ENCODE data around the gene TAL1.

Gene TAL1

GRCh38 chr1:47231301-47232186 is 481 bp downstream of the TAL1 start:
- Histone ChIP-seq H3K4me2 (ENCODE audit: low read depth, low read length) (no peak overlapping the region), H3K9me3 (replicated peaks; ENCODE audit: insufficient read depth, low read length) (no peaks in the 10 kb centered on the region), H3K27ac (ENCODE audit: low read length) (no peak overlapping the region), H3K9me2 (replicated peaks; ENCODE audit: insufficient read depth, low read length) (no peaks in the 10 kb centered on the region), H3K9ac (ENCODE audit: low read length) (no peak overlapping the region), H3F3A (ENCODE audit: insufficient read depth, low read length) (no peaks in the 10 kb centered on the region), H4K20me1 (ENCODE audit: insufficient read depth, low read length) (no peaks in the 10 kb centered on the region), H3K4me1 (ENCODE audit: low read length) (no peaks in the 10 kb centered on the region), H3K36me3 (replicated peaks; ENCODE audit: insufficient read depth, low read length) (no peaks in the 10 kb centered on the region), H3K27me3 (replicated peaks; ENCODE audit: insufficient read depth, low read length) (peaks cover 71% of the 10 kb centered on the region), H3K79me2 (ENCODE audit: low read length) (no peaks in the 10 kb centered on the region), H2AFZ (ENCODE audit: low read length) (no peak overlapping the region), H3K4me3 (ENCODE audit: low read length) (no peak overlapping the region)
- no peak for DNase-seq
- TF ChIP-seq CTCF (IDR thresholded peaks at IDR 0.05; ENCODE audit: low read length) (no peak), EZH2phosphoT487 (IDR thresholded peaks at IDR 0.05; ENCODE audit: low read length) (no peak), EZH2 (optimal IDR thresholded peaks at IDR 0.05; ENCODE audit: low read depth, low read length) (no peak)

- H4K20me1 ChIP-seq (ENCODE audit: insufficient read depth, low read length) = no peaks in the 10 kb centered on the region
- H3K4me3 ChIP-seq (ENCODE audit: low read length) = no peak overlapping the region
Measured at GRCh38 chr1:47230692-47231300, 1.2 kb downstream of the TAL1 start.

GRCh38 chr1:47229886-47230691 is 1.9 kb downstream of the TAL1 start:
- Histone ChIP-seq H3K4me2 (ENCODE audit: low read depth, low read length) (no peak overlapping the region), H3K36me3 (replicated peaks; ENCODE audit: insufficient read depth, low read length) (no peaks in the 10 kb centered on the region), H3K9me2 (replicated peaks; ENCODE audit: insufficient read depth, low read length) (no peaks in the 10 kb centered on the region), H3K9me3 (replicated peaks; ENCODE audit: insufficient read depth, low read length) (no peaks in the 10 kb centered on the region), H3F3A (ENCODE audit: insufficient read depth, low read length) (no peaks in the 10 kb centered on the region), H3K27me3 (replicated peaks; ENCODE audit: insufficient read depth, low read length) (peaks cover 82% of the 10 kb centered on the region), H3K27ac (ENCODE audit: low read length) (no peak overlapping the region), H3K79me2 (ENCODE audit: low read length) (no peaks in the 10 kb centered on the region), H3K4me1 (ENCODE audit: low read length) (no peaks in the 10 kb centered on the region), H2AFZ (ENCODE audit: low read length) (no peak overlapping the region), H3K9ac (ENCODE audit: low read length) (no peak overlapping the region), H4K20me1 (ENCODE audit: insufficient read depth, low read length) (no peaks in the 10 kb centered on the region), H3K4me3 (ENCODE audit: low read length) (no peak overlapping the region)
- TF ChIP-seq CTCF (IDR thresholded peaks at IDR 0.05; ENCODE audit: low read length) = no peak
- TF ChIP-seq EZH2phosphoT487 (IDR thresholded peaks at IDR 0.05; ENCODE audit: low read length) = no peak
- TF ChIP-seq EZH2 (optimal IDR thresholded peaks at IDR 0.05; ENCODE audit: low read depth, low read length) = no peak
- no peak for DNase-seq

More at GRCh38 chr1:47230692-47231300, 1.2 kb downstream of the TAL1 start:
- Histone ChIP-seq H3K4me2 (ENCODE audit: low read depth, low read length) (no peak overlapping the region), H3K9ac (ENCODE audit: low read length) (no peak overlapping the region), H3K79me2 (ENCODE audit: low read length) (no peaks in the 10 kb centered on the region), H3K9me2 (replicated peaks; ENCODE audit: insufficient read depth, low read length) (no peaks in the 10 kb centered on the region), H3K9me3 (replicated peaks; ENCODE audit: insufficient read depth, low read length) (no peaks in the 10 kb centered on the region), H3F3A (ENCODE audit: insufficient read depth, low read length) (no peaks in the 10 kb centered on the region), H2AFZ (ENCODE audit: low read length) (no peak overlapping the region), H3K4me1 (ENCODE audit: low read length) (no peaks in the 10 kb centered on the region), H3K27me3 (replicated peaks; ENCODE audit: insufficient read depth, low read length) (peaks cover 79% of the 10 kb centered on the region), H3K36me3 (replicated peaks; ENCODE audit: insufficient read depth, low read length) (no peaks in the 10 kb centered on the region), H3K27ac (ENCODE audit: low read length) (no peak overlapping the region)
- no peak for DNase-seq
- peak; percentile 44 for TF ChIP-seq EZH2 (optimal IDR thresholded peaks at IDR 0.05; ENCODE audit: low read depth, low read length)
- TF ChIP-seq CTCF (IDR thresholded peaks at IDR 0.05; ENCODE audit: low read length) = no peak

Measured in MM.1S (cell line).